Upper lobe of left lung (tissue), 4 donors: ENCODE results near the gene RRP1B.

Experiments used
- CTCF ChIP-seq, 6 experiments: fragments of 450-650 bp in 4 of 6; fragments of 200-600 bp in 2 of 6; sonication (generic) in 2 of 6; IDR thresholded peaks; one replicate each; pipeline ENCODE4 v1.5.1; 2016 to 2019; ENCODE audit warnings: antibody characterized with exemption in 6 of 6
- EP300 ChIP-seq, 4 donors: sonication (generic); formaldehyde crosslinking; IDR thresholded peaks; one replicate each; pipeline ENCODE4 v1.5.1; 2017; ENCODE audit warnings: antibody characterized with exemption in 4 of 4, control low read depth in 2 of 4
- POLR2A ChIP-seq, 4 donors: fragments of 450-650 bp; IDR thresholded peaks; one replicate each; pipeline ENCODE4 v1.5.1; 2016 to 2017; ENCODE audit warnings: antibody characterized with exemption in 4 of 4, mild to moderate bottlenecking in 2 of 4
- POLR2AphosphoS5 ChIP-seq, 2 donors: sonication (generic); formaldehyde crosslinking; IDR thresholded peaks; one replicate each; pipeline ENCODE4 v1.5.1; 2017; ENCODE audit warnings: antibody characterized with exemption in 2 of 2

GRCh38 chr21:43716376-43717165 is 57.2 kb downstream of the RRP1B start:
- TF ChIP-seq CTCF (IDR thresholded peaks at IDR 0.05) (no peak), POLR2AphosphoS5 (IDR thresholded peaks at IDR 0.05) (no peak), EP300 (IDR thresholded peaks at IDR 0.05) (no peak), POLR2A (IDR thresholded peaks at IDR 0.05) (no peak)
